Activated CD8-positive, alpha-beta memory T cell treated with anti-CD3 and anti-CD28 coated beads for 48 hours (primary cell): Measurements from ENCODE around the gene TRAF7.
"Not testable (repeated sequence)": the region's sequence is repeated elsewhere in the genome, so short reads cannot be mapped to it uniquely, and the experiment has no call there.

ENCODE experiments used
- DNase-seq, 3 experiments: peaks; one replicate each; pipeline ENCODE4 v3.0.0-alpha.2; 2020; ENCODE audit warnings: low read depth in 2 of 3, low spot score in 2 of 3

Gene TRAF7

GRCh38 chr16:2155091-2155950 lies at the start of gene TRAF7:
TSS of gene TRAF7 (plus strand) at chr16:2155782. CDS start at chr16:2163921, 8,139 bp downstream.
- DNase-seq: peak; percentile 94 to 96 (median 96)

DNA sequence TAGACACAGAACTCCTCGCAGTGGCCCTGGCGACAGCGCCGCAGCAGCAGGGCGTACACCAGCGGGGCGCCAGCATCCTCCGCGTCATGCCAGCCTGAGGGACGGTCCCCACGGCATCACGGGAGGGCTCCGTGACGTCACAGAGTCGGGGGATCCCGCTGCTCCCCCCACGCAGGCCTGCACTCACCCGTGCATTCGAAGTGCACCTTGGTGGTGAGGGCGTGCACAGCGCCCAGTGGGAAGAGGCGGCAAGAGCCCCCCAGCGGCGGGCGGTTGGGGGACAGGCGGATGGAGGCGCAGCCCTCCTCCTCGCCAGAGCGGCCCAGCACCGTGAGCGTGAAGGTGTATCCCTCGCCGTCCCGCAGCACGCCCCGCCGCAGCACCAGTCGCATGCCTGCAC lies 49.4 kb upstream of the TRAF7 start:
- DNase-seq: not testable (repeated sequence)

GRCh38 chr16:2107121-2107790 lies 48.3 kb upstream of the TRAF7 start:
- DNase-seq: not testable (repeated sequence)

DNA sequence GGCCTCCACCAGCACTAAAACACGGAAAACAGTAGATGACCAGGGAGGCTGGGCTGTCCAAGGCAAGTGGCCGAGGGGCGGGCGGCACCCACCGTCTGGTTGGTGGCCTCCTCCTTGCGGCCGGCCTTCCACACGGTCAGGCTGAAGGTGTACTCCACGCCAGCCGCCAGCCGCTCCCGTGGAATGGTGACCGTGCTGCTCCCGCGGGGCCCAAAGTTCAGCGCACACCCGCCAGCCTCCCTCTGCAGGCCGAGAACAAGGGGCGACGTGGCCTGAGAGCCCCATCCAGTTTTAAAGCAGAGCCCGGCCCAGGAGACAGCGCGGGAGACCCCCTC lies 47.8 kb upstream of the TRAF7 start:
- DNase-seq: not testable (repeated sequence)

DNA sequence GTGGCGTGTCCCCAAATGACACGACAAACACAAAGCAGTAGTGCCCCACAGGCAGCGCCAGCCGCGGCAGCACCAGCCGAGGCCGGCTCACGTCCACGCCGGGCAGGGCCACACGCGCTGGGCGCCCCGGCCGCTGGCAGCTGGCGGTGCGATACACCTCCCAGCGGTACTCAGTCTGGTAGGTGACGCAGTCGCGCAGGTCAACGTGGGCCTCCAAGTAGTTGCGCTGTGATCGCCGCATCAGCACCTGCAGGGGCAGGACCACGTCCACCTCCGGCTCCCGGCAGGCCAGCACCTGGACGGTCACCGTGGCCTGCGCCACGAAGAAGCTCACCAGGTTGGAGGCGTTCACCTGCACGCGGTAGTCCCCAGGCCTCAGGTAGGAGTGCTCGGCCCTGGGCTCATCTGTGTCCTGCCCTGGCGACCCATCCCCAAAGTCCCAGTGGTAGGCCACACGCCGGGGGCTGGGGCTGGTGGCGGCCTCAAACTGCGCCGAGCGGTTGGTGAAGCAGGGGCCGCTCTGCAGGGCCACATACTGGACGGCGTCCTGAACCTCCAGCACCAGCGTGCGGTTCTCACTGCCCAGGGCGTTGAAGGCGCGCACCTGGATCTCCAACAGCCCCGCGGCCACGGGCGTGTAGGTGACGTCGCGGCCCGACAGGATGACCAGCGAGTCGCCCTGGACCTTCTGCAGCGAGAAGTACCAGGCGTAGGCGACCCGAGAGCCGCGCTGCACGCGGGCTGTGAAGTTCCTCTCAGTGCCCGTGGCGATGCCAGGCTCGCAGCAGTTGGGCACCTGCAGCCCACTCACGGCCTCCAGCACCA lies 46.9 kb upstream of the TRAF7 start:
- not testable (repeated sequence) for DNase-seq

GRCh38 chr16:2109271-2109580 lies 46.4 kb upstream of the TRAF7 start:
- not testable (repeated sequence) for DNase-seq

DNA sequence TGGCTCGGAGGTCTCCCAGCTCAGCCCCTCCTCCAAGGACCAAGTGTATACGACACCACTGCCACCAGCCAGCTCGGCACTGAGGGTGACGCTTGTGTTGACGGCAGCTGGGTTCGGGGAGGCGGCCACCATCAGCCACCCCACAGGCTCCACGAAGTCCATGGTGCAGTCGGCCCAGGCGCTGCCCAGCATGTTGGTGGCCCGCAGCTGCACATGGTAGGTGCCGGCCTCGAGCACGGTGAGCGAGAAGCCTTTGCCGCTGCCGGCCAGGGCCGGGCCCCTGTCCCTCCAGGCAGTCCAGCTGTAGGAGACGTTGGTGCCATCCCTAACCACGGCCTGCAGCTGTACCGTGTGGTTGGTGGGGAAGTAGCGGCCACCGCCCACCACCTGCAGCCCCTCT lies 45.7 kb upstream of the TRAF7 start:
- not testable (repeated sequence) for DNase-seq

DNA sequence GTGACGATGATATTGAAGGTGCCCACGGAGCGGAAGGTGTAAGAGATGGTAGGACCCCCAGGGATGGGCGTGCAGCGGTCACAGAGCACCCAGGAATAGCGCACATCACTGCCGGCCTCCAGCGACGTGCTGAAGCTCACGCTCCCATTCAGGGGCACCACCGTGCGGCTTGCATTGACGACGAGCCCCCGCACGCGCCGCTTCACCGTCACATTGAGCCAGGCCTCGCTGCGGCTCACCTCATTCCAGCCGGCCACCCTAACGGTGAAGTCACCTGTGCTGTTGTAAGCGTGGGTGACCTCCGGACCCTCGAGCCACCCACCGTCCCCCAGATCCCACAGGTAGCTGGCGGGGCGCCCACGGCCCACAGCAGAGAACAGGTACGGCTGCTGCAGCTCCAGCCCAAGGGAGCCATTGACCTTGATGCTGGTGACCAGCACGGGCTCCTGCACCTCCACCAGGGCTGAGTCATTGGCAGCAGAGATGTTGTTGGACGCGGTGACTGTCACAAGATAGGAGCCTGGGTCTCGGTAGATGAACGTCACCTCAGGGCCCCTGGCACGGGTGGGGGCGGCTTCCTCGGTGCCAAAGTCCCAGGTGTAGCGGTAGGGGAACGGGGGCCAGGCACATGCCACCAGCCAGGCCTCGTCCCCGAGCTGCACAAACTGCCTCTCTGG lies 45.1 kb upstream of the TRAF7 start:
- DNase-seq: not testable (repeated sequence)

DNA sequence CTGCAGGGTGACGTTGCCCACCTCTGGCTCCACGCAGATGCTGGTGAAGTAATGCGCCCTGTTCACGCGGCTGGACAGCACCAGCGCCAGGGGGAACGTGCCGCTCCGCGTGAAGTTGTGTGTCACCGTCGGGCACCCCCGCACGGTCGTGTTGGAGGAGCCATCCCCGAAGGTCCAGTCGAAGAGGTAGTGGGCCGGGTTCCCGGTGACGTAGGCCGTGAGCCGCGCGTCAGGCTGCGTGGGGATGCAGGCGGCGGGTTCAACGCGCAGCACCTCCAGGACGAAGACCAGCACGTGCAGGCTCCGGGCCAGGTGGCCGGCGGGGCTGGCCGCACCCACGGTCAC lies 44.6 kb upstream of the TRAF7 start:
- not testable (repeated sequence) for DNase-seq

GRCh38 chr16:2111412-2112335 lies 43.9 kb upstream of the TRAF7 start:
- not testable (repeated sequence) for DNase-seq

- DNase-seq: not testable (repeated sequence)
These were observed 43.0 kb upstream of the TRAF7 start for GRCh38 chr16:2112539-2113106.

- not testable (repeated sequence) for DNase-seq
These were observed 41.4 kb upstream of the TRAF7 start for GRCh38 chr16:2114225-2114624.

GRCh38 chr16:2114885-2115590 lies 40.5 kb upstream of the TRAF7 start:
- DNase-seq: not testable (repeated sequence)

DNA sequence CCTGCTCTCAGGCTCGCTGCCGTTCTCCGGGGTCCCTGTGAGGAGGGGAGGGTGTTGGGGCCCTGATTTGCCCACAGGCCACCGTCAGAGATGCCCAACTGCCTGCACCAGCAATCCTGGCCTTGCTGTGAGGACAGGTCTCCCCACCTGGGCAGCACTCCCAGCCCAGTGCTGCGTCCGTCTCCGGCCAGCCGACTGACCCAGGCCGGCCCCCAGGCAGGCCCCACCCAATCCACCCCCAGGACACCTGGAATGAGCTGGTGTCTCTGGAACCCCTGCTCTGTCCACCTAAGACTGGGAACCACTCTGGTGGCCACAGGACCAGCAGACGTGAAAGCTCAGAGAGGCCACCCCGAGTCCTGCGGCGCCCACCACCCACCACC lies 40.0 kb upstream of the TRAF7 start:
- DNase-seq: no peak

- not testable (repeated sequence) for DNase-seq
These were observed 39.2 kb upstream of the TRAF7 start for GRCh38 chr16:2116428-2116827.

DNA sequence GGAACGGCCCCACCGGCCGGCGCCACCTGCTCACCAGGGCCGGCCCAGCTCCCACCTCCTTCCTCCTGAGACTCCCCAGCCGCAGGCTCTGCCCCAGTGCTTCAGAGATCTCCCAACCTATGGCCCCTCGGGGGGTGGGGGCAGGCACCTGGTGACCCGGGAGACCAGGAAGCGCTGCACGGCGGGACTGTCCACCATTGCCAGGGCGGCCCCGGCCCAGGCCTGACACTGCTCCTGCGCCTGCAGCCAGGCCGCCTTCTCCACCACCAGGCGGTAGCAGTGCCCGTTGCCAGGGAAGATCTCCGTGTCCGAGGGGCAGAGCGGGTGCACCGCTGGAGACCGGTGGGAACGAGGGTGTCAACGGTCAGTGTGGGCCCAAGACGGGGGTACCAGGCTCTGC lies 38.2 kb upstream of the TRAF7 start:
- not testable (repeated sequence) for DNase-seq

- DNase-seq: not testable (repeated sequence)
These were observed 37.4 kb upstream of the TRAF7 start for GRCh38 chr16:2117960-2118722.

- DNase-seq: not testable (repeated sequence)
These were observed 34.3 kb upstream of the TRAF7 start for GRCh38 chr16:2121325-2121724.
